ENCODE results near the gene PODXL2.
A peak's percentile ranks its signal among the peaks of the same experiment; 100 is the strongest.

Gene PODXL2

DNA sequence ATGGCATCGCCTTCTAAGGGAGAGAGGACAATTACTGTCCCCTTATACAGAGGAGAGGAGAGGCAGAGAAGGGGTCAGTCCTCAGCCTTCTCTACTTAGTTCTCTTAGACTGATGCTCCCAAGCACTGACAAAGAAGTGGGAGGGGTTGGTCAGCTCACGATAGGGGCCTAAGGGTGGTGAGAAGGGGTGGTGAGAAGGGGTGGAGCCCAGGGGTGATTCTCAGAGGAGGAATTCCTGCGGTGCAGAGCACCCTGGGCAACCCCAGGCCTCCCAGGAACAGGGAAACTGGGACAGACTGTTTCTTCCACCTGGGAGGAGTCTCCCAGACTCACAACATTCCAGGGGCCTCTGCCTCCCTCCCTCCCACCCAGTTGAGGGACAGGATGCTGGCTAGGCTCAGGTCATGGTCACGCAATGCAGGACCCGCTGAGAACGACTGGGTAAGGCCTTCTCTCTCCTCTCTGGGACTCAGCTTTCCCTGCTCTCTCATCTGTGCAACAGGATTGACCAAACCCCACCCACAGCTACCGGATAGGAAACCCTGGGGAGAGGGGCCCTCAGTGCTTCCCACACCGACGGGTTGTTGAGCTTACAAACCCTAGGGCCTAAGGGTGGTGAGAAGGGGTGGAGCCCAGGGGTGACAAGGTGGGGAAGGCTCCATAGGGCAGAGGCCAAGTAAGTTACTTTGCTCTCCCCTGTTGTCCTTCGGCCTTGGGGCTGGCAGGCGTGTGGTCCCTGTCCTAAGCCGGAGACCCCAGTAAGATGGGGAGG is 40.0 kb upstream of the PODXL2 start:
- TF ChIP-seq, protein P1, sequence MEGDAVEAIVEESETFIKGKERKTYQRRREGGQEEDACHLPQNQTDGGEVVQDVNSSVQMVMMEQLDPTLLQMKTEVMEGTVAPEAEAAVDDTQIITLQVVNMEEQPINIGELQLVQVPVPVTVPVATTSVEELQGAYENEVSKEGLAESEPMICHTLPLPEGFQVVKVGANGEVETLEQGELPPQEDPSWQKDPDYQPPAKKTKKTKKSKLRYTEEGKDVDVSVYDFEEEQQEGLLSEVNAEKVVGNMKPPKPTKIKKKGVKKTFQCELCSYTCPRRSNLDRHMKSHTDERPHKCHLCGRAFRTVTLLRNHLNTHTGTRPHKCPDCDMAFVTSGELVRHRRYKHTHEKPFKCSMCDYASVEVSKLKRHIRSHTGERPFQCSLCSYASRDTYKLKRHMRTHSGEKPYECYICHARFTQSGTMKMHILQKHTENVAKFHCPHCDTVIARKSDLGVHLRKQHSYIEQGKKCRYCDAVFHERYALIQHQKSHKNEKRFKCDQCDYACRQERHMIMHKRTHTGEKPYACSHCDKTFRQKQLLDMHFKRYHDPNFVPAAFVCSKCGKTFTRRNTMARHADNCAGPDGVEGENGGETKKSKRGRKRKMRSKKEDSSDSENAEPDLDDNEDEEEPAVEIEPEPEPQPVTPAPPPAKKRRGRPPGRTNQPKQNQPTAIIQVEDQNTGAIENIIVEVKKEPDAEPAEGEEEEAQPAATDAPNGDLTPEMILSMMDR (IDR thresholded peaks at IDR 0.05; ENCODE audit: insufficient read depth, missing control alignments), result no peak
- FAIRE-seq (no peak), DNase-seq (ENCODE audit: insufficient read length, low spot score) (no peak)

- no peak for DNase-seq (ENCODE audit: insufficient read length, low spot score)
- FAIRE-seq, result no peak
- TF ChIP-seq, protein P1 (IDR thresholded peaks at IDR 0.05; ENCODE audit: insufficient read depth, missing control alignments), result no peak
Measured at GRCh38 chr3:127589600-127590281, 39.2 kb upstream of the PODXL2 start.

GRCh38 chr3:127590282-127590592 is 38.7 kb upstream of the PODXL2 start:
- FAIRE-seq (no peak), DNase-seq (ENCODE audit: insufficient read length, low spot score) (no peak)
- TF ChIP-seq, protein P1 (IDR thresholded peaks at IDR 0.05; ENCODE audit: insufficient read depth, missing control alignments), result no peak

DNA sequence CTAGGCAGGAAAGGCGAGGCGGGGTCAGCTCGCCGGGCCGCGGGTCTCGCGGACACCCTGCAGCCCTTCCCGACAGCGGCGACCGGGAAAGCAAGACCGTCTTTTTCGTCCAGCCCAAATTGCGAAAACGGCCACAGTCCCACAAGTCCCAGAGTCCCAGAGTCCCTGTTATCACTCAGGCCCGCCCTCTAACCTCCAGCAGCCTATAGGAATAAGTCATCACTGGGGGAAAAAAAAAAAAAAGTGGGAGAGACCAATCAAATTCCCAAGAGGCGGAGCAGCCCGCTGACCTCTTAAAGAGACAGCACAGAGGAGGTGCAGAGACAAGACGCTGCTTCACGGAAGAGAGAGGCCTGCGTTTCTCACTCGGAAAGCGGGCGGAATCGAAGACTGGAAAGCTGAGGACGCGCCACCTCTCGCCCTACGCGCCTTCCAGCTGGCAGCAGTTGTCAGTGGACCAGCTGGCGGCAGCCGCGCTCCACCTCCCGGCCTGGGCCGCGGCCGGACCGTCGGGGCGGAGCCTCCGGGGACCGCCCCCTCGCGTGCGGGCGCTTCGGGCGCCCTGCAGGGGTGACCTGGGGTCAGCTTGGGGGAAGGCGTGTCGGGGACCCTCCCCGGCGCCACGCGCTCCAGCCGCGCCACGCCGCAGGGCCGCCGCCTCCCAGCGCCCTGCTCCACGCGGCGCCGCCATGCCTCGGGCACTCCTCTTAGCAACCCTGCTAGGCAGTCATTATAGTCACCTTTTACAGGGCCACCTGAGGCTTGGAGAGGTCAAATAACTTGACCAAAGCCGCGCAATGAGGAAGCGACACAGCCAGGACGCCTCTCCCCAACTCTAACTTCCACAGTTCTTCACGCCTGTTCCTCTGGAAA is 38.2 kb upstream of the PODXL2 start, which contains the start of gene TPRA1:
TSS of gene TPRA1 (minus strand) at position 141 of the 873 bp plus-strand sequence. CDS start 10,587 bp downstream, outside the sequence.
- DNase-seq (ENCODE audit: insufficient read length, low spot score) (peak; percentile 97), FAIRE-seq (no peak)
- TF ChIP-seq, protein P1 (IDR thresholded peaks at IDR 0.05; ENCODE audit: insufficient read depth, missing control alignments), result peak; percentile 32

DNA sequence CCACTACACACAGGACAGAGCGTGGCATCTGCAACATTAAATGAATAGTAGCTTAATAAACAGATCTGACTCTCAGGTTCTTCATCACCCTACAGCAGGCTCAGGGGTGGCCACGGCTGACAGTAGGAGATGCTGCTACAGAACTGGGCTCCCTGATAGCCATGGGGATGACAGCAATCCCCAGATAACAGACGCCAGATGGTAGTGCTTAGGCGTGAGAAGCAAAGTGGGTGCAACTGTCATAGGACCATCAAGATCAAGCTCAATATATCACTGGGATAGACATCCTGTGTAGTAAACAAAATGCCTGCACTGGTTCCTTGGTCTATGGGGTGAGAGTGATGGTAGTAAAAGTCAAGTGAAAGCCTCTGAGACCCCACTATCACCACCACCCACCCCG is 35.8 kb upstream of the PODXL2 start:
- TF ChIP-seq, protein P1 (IDR thresholded peaks at IDR 0.05; ENCODE audit: insufficient read depth, missing control alignments), result no peak

GRCh38 chr3:127595303-127595702 is 33.7 kb upstream of the PODXL2 start:
- DNase-seq (ENCODE audit: insufficient read length, low spot score) (no peak), FAIRE-seq (no peak)
- TF ChIP-seq, protein P1 (IDR thresholded peaks at IDR 0.05; ENCODE audit: insufficient read depth, missing control alignments), result no peak

More for the DNA sequence above, 35.8 kb upstream of the PODXL2 start:
- no peak for FAIRE-seq
- DNase-seq (ENCODE audit: insufficient read length, low spot score), result no peak

Data from D721Med (cell line).